ENCODE measurements around the gene APBA1.

Gene APBA1

GRCh38 chr9:69392826-69393225, 279.3 kb downstream of the APBA1 start:
- DNase-seq: no peak

DNA sequence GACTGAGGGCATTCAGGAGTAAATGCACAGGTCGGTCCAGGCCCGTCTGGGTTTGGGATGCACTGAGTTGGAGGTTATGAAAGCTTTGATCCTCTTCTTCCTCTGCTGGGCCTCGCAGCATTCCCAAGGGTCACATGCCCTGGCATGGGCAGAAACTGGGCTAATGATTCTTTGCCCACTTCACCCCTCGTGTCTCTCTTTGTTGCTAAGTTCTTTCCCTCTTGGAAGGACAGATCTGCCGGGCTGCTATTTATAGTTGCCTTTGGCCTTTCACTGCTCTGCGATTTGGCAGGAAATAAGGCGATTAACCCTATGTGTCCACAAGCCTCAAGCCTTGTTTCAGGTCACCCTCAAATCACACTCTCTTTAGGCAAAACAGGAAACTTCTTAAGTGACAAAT, 280.2 kb downstream of the APBA1 start:
- no peak for DNase-seq

DNA sequence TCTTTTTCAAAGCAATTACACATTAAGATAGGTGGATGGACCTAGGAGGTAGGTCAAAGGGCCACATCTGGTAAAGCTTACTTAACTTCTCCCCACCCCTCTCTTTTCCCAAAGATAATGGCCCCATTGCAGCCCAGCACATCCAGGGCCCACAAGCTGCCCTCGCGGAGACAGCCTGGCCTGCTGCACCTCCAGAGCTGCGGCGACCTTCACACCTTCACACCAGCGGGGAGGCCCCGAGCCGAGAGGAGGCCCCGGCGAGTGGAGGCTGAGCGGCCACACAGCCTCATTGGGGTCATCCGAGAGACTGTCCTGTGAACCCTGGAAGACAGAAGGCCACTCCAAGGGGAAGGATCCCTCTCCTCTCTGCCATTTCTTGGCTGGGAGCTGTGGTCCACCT, 280.7 kb downstream of the APBA1 start:
- no peak for DNase-seq

DNA sequence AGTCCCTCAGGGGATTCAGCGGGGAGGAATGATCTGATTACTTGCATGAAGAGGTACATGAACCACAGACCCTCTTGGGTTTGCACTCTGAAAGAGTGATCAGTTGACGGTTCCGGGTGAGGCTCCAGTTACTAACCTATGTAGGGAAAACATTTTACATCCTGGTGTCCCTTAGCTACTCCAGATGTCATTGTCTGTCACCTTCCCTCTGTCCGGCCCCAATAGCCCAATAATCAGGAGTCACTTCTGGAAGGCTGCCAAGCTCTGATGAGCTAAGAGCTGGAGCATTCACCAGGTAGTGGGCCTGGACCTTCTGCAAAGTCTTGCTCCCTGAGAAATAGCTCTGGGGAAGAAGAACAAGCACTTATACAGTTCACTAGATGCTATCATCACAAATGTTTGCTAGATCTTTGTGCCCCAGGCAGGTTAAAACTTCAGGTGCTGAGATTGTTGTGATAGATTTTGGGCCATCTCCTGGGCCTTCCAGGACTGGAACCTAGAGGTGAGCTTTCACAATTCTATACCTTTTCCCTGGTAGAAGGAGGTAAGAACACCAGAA, 282.7 kb downstream of the APBA1 start:
- no peak for DNase-seq

GRCh38 chr9:69388596-69388995, 283.6 kb downstream of the APBA1 start:
- DNase-seq: no peak

DNA sequence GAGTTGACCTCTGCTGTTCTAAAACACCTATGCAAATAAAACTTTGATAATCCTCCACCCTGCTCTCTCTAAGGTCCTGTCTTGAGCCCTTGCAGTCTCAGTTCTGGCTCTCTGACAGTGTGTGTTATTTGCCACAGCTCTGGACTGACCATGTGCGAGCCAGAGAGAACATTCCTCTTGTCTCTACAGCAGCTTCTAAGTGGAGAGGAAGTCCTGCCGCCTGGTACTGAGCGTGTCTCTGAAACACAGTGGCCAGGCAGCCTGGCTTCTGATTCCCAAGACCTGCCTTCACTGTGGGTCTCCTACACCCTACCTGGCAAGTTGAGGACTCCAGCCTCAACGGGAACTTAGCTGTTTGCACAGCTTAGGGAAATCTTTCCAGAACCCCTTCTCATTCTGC, 285.5 kb downstream of the APBA1 start:
- no peak for DNase-seq

- DNase-seq: no peak
Observed at GRCh38 chr9:69385581-69386033, 286.6 kb downstream of the APBA1 start.

- no peak for DNase-seq
Observed at GRCh38 chr9:69382135-69382534, 290.0 kb downstream of the APBA1 start.

- no peak for DNase-seq
Observed at GRCh38 chr9:69380811-69381210, 291.4 kb downstream of the APBA1 start.

- DNase-seq: no peak
Observed at GRCh38 chr9:69380301-69380700, 291.9 kb downstream of the APBA1 start.

- DNase-seq: no peak
Observed at GRCh38 chr9:69379270-69379982, 292.7 kb downstream of the APBA1 start.

GRCh38 chr9:69377981-69378380, 294.2 kb downstream of the APBA1 start:
- DNase-seq: no peak

Data from activated CD4-positive, alpha-beta T cell treated with anti-CD3 and anti-CD28 coated beads for 1 hour (primary cell).